Left ventricle myocardium inferior (tissue), 1 donor: ENCODE measurements around the gene ARHGAP44. TPM values are rescaled to one million over a fixed set of nuclear protein-coding genes. Genes with fewer than 3 reads are reported as not detected.

Source experiments
- DNase-seq: peaks from one replicate; pipeline ENCODE4 v3.0.0-alpha.2; 2020
- H3K27ac ChIP-seq: fragments of 200-600 bp; replicated peaks from 2 replicates; pipeline ENCODE4 v1.8.0; 2021
- H3K27me3 ChIP-seq: fragments of 200-600 bp; 2 replicates; pipeline ENCODE4 v1.8.0; 2021; ENCODE audit warnings: low read depth
- H3K36me3 ChIP-seq: fragments of 200-600 bp; 2 replicates; pipeline ENCODE4 v1.8.0; 2021
- H3K4me1 ChIP-seq: fragments of 200-600 bp; 2 replicates; pipeline ENCODE4 v1.8.0; 2021
- H3K4me3 ChIP-seq: fragments of 200-600 bp; 2 replicates; pipeline ENCODE4 v1.8.0; 2021; ENCODE audit warnings: mild to moderate bottlenecking, moderate library complexity
- H3K9me3 ChIP-seq: fragments of 200-600 bp; replicated peaks from 2 replicates; pipeline ENCODE4 v1.8.0; 2021
- CTCF ChIP-seq: fragments of 200-600 bp; IDR thresholded peaks from 2 replicates; pipeline ENCODE4 v1.8.0; 2021; ENCODE audit warnings: antibody characterized with exemption, mild to moderate bottlenecking, borderline replicate concordance
- intact Hi-C: fragments of 100-400 bp; cut with micrococcal nuclease; formaldehyde crosslinking; loops from one replicate; pipeline ENCODE4 v1.11.0; 2022
- total RNA-seq: library from RNA; stranded (reverse); fragmentation: NEBNext Ultra II Directional; extraction: Animal tissue kit (Norgen Biotek cat#: 25700); gene quantifications from one replicate; pipeline ENCODE4 v1.2.1, GENCODE V29; 2021
- donor health status: DM: no; HTN: yes; CAD: no; lungs with severe emphysema.

ARHGAP44 gene
- total RNA-seq, 1 donor from 2014 or later: 7.2 TPM

DNA sequence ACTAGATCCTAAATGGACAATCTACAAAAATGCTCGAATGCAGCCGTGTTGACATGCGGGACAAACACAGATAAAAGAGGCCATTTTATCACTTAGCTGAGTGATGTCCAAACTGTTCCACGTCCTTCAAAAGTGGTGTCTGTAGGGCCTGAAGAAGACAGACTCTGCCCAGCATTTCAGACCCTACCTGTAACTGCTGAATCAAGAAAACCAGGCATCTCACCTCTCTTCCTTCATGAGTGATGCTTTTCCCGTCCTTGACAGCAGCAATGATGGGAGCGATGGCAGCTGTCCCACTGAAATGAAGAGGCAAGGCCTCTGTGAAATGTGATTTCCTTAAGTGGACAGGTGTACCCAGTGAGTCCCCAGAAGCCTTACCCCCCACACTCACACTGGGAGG, 216.2 kb downstream of the ARHGAP44 start:
- DNase-seq: no peak

GRCh38 chr17:13008461-13008860, 219.2 kb downstream of the ARHGAP44 start:
- Histone ChIP-seq H3K9me3 (no peaks in the 10 kb centered on the region), H3K36me3 (peaks cover 100% of the 10 kb centered on the region), H3K4me1 (no peaks in the 10 kb centered on the region), H3K4me3 (no peak overlapping the region), H3K27me3 (no peaks in the 10 kb centered on the region), H3K27ac (no peak overlapping the region)
- intact Hi-C loops: no loop called here
- DNase-seq: no peak
- TF ChIP-seq CTCF: no peak

More for the DNA sequence above, 216.2 kb downstream of the ARHGAP44 start:
- Histone ChIP-seq H3K9me3 (no peaks in the 10 kb centered on the region), H3K4me1 (peaks cover 8% of the 10 kb centered on the region), H3K4me3 (no peak overlapping the region), H3K27ac (no peak overlapping the region), H3K27me3 (no peaks in the 10 kb centered on the region), H3K36me3 (peaks cover 99% of the 10 kb centered on the region)
- no peak for TF ChIP-seq CTCF
- intact Hi-C loops: no loop called here

DNA sequence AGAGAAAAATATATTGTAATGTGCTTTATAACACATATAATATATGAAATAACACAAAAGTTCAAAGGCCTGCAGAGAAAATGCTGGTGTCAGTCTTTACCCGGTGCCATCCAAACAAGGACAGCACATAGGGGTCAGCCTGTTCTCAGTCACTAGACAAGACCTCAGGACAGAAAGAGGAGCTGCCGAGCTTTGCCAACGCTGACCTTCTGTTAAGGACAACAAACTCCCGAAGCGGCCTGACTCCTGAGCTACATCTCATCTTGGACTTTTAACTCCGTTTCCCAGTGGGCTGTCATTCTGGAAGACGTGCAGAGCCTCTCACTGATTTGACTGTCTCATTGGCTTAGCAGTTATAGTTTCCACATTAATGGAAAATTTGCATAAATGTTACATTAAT, 221.7 kb downstream of the ARHGAP44 start:
- no peak for TF ChIP-seq CTCF
- Histone ChIP-seq H3K27ac (no peak overlapping the region), H3K36me3 (peaks cover 100% of the 10 kb centered on the region), H3K4me3 (no peak overlapping the region), H3K9me3 (no peaks in the 10 kb centered on the region), H3K27me3 (no peaks in the 10 kb centered on the region), H3K4me1 (peaks cover 2% of the 10 kb centered on the region)
- DNase-seq: no peak
- intact Hi-C loops: no loop called here

DNA sequence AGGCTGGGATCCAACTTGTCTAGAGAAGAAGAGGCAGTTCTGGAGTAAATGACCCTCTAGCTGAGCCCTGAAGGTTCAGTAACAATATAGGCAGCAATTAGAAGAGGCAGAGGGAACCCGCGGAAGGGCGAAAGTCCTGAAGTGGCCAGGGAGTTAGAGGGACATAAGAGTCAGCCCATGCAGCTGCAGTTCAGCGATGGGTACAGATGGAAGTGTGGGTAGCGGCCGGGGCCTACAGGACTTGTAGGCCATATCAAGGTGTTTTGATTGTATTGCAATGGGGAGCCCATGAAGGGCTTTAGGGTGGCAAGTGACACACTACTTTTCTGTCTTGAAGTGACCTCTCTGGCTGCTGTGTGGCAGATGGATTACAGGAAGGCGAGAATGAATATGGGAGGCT, 225.5 kb downstream of the ARHGAP44 start:
- peaks cover 26% of the 10 kb centered on the region for H3K4me1 ChIP-seq
- TF ChIP-seq CTCF: no peak
- no peaks in the 10 kb centered on the region for H3K27me3 ChIP-seq
- no peaks in the 10 kb centered on the region for H3K9me3 ChIP-seq
- DNase-seq: no peak
- intact Hi-C loops: no loop called here
- H3K27ac ChIP-seq: no peak overlapping the region
- no peak overlapping the region for H3K4me3 ChIP-seq
- H3K36me3 ChIP-seq: peaks cover 69% of the 10 kb centered on the region

- Histone ChIP-seq H3K9me3 (no peaks in the 10 kb centered on the region), H3K4me3 (peak overlapping the region; percentile 100), H3K27me3 (no peaks in the 10 kb centered on the region), H3K4me1 (peaks cover 26% of the 10 kb centered on the region), H3K27ac (peak overlapping the region; percentile 95), H3K36me3 (peaks cover 47% of the 10 kb centered on the region)
- no peak for DNase-seq
- intact Hi-C loops: no loop called here
- no peak for TF ChIP-seq CTCF
Measured at GRCh38 chr17:13016881-13017654, 227.8 kb downstream of the ARHGAP44 start.
